Activated T-cell treated with anti-CD3 and anti-CD28 coated beads, Interleukin-2, amount 50 U/mL, for 48 hours (primary cell): ENCODE data around the gene ADH5.
"Not testable (repeated sequence)": the region's sequence is repeated elsewhere in the genome, so short reads cannot be mapped to it uniquely, and the experiment has no call there.

Experiments used
- DNase-seq, 2 experiments: peaks; one replicate each; pipeline ENCODE4 v3.0.0-alpha.2; 2020

ADH5 gene

GRCh38 chr4:99082192-99082591, 6.4 kb downstream of the ADH5 start:
- no peak for DNase-seq

GRCh38 chr4:99080869-99081268, 7.7 kb downstream of the ADH5 start:
- DNase-seq: not testable (repeated sequence)

DNA sequence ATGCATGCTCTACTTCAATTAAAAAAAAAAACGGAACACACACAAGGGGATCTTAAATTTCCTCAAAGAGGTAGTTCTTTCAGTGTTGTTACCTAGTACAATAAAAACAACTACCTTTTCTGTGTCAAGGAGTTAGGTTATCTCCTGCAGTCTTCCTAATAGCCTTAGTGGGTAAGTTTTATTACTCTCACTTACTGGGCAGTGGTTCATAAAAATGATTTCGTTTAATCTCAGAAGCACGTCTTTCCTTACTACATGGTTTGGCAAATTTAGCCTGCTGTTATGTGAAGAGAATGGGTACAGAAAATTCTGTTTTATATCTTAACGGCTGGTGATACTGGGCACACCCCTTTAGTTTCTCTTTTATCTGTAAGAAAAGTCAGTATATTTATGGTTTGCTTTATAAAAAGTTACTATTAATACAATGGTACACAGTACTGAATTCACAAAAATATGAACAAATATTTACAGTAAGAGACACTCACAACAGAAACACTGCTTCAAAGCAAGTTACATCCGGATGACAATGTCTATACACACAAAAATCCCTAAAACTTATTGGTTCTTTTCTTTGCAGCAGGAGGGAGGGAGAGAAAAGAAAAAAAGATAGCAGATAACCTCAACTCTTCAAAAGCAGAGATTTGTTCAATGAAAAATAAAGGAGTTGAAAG, 8.8 kb downstream of the ADH5 start:
- DNase-seq: no peak

DNA sequence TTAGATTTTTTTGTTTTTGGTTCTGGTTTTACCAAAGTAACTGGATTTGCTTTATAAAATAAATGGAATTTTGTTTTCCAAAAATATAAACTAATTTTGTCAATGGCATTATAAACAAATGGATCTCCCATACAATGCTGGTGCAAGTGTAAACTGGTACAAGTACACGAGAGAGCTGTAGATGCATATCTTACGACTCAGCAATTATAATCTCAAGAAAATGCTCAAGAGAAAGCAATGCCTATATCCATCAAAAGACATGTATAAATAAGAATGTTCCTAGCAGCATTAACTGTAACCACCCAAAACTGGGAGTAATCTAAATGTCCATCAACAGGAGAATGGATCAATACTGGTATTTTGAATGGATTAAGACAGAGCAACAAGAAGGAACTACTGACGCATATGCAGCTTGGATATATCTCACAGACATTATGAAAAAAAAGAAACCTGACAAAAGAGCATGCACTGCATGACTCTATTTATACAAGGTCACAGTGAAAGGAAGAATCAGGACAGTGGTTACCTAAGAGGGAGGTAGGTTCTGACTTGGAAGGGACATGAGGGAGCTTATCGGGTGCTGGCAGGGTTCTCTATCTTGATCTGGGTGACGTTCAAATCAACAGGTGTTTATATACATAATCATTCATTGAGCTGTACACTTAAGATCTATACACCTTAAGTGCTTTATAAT, 9.5 kb downstream of the ADH5 start:
- DNase-seq: no peak

GRCh38 chr4:99078336-99078735, 10.3 kb downstream of the ADH5 start:
- no peak for DNase-seq

DNA sequence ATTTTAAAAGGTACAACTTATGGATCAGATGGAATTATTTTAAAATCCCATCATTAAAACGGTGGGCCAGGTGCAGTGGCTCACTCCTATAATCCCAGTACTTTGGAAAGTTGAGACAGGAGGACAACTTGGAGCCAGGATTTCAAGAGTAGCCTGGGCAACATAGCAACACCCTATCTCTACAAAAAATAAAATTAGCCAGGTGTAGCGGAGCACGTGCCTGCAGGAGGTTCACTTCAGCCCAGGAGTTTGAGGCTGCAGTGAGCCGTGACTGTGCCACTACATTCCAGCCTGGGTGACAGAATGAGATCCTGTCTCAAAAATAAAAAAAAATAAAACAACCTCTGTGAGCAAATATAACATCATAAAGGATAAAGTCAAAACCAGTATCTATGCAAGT, 11.4 kb downstream of the ADH5 start:
- no peak for DNase-seq

DNA sequence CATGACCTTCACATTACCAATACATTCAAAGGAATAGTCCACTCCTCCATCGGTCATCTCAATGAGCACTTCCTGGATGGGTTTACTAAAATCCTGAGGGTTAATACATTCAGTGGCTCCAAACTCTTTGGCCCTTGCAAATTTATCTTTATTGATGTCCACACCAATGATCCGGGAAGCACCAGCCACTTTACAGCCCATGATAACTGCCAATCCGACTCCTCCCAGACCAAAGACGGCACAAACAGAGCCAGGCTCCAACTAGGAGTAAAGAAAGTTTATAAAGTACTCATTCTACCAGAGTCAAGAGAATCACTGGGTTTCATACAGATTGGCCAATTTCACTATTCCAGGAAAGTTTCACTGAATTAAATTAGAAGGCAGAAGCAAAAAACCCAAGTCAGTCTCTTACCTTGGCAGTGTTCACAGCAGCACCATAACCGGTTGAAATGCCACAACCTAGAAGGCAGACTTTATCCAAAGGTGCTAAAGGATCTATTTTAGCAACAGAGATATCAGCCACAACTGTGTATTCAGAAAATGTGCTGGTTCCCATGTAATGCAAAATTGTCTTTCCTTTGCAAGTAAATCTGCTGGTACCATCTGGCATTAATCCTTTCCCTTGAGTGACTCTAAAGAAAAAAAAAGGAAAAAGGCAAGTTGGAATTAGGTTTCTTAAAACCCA, 12.2 kb downstream of the ADH5 start:
- no peak for DNase-seq

DNA sequence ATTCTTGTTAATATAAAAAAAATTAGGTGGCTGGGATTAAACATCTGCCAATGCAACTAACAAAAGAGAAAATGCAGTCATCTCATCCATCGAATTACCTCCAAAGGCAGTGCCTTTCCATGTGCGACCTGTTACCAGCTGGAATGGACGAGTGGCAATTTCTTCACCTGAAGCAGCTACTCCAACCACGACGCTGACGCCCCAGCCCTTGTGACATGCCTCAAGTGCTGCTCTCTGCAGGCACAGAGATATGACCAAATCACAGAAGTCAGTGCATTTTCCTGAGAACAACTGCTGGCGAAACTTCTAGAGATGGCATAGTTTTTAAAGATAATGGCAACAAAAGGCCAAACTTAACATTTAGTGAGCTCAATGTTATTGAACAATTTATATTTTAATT, 13.8 kb downstream of the ADH5 start:
- DNase-seq: no peak

GRCh38 chr4:99071159-99071558, 17.4 kb downstream of the ADH5 start:
- DNase-seq: no peak

- DNase-seq: no peak
Observed at GRCh38 chr4:99067617-99068016, 21.0 kb downstream of the ADH5 start.

DNA sequence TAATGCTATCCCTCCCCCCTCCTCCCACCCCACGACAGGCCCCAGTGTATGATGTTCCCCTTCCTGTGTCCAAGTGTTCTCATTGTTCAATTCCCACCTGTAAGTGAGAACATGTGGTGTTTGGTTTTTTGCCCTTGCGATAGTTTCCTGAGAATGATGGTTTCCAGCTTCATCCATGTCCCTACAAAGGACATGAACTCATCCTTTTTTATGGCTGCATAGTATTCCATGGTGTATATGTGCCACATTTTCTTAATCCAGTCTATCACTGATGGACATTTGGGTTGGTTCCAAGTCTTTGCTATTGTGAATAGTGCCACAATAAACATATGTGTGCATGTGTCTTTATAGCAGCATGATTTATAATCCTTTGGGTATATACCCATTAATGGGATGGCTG, 23.1 kb downstream of the ADH5 start:
- DNase-seq: not testable (repeated sequence)

- no peak for DNase-seq
Observed at GRCh38 chr4:99062120-99062519, 26.5 kb downstream of the ADH5 start.

GRCh38 chr4:99061048-99061700, 27.4 kb downstream of the ADH5 start:
- DNase-seq: no peak

DNA sequence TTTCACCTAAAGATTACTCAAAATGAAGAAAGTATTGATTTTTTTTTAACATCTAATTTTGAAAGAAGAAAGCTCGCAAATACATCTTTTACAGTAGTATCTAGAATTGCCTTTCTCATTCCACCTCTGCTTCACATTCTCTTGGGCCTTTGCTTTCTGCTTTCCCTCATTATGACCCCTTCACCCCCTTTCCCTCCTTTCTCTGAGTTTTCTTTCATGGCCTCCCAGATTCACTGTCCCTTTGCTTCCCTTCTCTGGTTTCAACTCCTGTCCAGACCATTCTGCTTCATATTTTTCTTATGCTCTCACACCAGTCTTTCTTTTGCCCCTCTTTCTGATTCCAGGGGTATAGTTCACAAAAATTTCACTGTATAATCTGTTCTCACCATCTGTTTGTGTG, 29.0 kb downstream of the ADH5 start:
- DNase-seq: no peak

- no peak for DNase-seq
Observed at GRCh38 chr4:99058228-99058627, 30.4 kb downstream of the ADH5 start.

DNA sequence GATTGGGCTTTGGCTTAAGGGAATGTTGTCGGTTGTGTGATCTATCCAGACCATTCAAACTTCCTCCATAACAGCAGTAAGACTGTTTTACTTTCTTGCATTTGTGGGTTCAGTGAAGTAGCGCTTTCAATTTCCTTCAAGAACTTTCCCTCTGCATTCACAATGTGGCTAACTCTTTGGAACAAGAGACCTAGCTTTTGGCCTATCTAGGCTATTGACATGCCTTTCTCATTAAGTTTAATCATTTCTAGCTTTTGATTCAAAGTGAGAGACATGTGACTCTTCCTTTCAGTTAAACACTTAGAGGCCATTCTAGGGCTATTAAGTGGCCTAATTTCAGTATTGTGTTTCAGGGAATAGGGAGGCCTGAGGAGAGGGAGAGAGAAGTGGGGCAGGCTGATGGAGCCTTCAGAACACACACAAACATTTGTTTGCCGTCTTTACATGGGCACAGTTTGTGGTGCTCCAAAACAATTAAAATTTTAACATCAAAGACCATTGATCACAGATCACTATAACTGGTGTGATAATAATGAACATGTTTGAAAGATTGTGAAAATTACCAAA, 34.1 kb downstream of the ADH5 start:
- DNase-seq: no peak

DNA sequence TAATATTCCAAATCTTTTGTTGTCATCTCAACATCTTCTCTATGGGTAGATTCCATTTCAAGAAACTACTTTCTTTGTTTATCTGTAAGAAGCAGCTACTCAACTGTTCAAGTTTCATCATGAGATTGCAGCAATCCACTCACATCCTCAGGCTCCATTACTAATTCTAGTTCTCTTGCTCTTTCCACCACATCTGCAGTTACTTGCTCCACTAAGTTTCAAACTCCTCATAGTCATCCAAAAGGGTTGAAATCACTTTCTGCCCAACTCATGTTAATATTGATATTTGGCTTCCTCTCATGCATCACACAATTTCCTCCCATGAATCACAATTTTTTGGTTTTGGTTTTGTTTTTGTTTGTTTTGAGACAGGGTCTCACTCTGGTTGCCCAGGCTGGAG, 35.7 kb downstream of the ADH5 start:
- DNase-seq: no peak

GRCh38 chr4:99047710-99048109, 40.9 kb downstream of the ADH5 start:
- DNase-seq: no peak

DNA sequence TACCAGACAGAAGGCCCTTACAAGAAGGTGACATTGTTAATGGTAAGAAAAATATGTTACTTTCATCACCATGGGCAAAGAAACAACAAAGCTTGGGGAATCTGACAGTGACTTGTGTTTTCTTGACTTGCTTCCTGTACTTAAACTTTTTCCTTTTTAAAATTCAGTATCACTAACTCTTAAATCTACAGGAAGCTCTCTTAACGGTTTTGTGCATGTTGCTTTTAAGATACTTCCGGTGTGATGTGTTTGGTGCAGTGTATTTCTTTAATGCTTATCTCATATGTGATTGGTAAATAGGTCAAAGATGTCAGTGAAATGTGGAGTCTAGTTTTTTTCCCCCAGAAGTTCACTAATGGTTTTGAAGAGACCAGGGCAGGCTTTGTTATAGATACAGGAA, 45.2 kb downstream of the ADH5 start:
- no peak for DNase-seq

DNA sequence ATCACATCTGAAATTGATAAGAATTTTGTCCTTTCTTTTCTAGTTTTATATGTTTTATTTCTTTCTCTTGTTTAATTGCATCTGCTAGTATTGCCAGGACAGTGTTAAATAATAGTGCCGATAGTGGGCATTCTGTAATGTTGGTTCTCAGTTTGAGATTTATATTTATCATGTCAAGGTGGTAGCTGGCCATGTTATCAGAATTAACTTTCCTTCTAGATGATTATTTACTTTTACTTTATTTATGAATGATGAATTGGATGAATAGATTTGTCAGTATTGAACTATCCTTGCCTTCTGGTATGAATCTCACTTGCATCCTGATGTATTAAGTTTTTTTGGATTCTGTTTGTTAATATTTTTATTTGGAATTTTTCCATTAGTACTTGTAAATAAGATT, 50.4 kb downstream of the ADH5 start:
- DNase-seq: no peak

DNA sequence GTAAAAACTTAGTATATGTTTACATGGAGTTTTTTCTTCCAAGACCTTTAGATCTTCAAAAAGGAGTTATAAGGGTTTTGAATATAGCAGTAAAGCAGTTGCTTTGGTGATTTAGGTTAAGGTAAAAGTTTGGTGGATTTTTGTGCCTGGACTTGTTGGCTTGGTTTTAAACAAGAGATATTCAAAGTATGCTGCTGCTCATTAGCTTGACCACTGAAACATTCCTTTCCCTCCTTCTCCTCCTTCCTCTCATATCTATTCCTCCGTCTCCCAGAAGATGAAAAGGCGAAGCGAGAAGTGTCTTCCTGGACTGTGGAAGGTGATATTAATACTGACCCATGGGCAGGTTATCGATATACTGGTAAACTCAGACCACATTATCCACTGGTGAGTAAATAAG, 54.6 kb downstream of the ADH5 start:
- DNase-seq: no peak

DNA sequence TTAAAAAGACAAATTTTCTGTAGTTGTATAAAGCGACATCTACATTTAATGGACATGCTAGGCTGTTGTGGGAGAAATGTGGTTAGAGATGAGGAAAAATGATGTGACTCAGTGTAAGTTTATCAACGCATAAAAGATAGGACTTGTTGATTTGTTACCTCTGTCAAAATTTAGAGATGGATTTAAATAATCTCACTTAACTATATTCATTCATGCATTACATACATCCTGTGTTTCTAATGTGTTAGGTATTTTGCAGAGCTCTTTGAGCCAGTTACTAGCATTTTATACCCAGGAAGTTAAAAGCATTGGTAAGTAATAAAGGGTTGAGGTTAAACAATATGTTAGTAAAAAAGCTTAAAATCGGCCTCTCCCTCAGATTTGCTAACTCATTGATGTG, 58.7 kb downstream of the ADH5 start:
- no peak for DNase-seq

DNA sequence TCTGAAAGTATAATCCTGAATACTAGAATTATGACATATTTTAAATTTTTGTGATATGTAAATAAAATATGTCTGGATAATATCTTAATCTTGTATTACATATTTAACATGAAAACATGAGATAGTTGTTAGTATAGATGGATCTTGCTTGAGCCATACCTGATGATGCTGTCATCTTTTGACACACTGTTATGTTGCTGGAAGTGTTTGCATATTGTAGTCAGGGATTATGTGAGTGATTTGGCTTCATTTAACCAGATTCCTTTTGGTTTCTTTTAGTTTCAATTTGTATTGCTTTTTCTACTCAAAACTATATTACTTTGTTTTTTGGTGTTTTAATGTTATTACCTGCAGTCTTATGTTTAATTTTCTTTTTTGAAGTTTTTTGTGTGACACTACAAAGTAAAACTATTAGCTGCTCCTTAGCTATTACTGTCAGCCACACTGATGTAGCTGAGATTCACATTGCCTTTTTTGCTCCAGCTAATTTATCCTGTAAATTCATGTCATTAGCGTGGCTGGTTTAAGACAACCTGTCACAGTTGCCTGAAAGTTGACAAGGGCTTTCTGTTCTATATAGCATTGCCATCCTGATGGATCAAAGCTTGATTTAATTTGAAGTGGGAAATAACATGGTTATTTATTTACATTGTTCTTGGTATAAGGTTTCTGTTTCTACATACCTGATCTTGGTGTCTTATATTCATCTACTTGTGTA, 59.4 kb downstream of the ADH5 start:
- no peak for DNase-seq
